ENCODE data around the gene GTF2H2C. TPM values are rescaled to one million over a fixed set of nuclear protein-coding genes. Genes with fewer than 3 reads are reported as not detected.
"Not testable (repeated sequence)": the region's sequence is repeated elsewhere in the genome, so short reads cannot be mapped to it uniquely, and the experiment has no call there.

Gene GTF2H2C
- 10 to 100 TPM; 52.9 to 59.0 TPM for total RNA-seq

DNA sequence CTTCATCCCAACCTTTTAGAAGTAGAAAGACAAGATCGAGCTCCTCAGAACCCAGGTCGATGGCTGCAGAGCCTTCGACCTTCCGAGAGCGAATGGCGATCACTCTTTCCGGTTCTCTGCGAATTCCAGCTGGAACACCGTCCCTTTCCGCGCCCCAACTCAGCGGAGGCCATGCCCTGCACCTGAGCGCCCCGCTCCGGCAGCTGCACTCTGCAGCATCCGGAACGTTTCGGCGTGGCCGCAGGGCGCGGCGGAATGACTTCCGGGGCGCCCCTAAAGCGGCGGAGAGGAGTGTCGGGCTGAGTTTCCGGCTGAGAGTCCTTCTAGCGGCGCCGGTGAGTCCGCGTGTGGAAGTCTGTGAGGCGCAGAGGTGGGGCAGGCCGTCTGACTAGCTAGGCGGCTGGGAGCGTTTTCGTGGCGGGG lies at the start of gene GTF2H2C:
GTF2H2C (plus strand) TSS at position 284 of the 423 bp plus-strand sequence. CDS start 4,942 bp downstream, outside the sequence.
- Mint-ChIP-seq H3K4me3 (peak within 1 kb of the TSS; percentile 91), H3K27ac (peak within 1 kb of the TSS; percentile 96), H3K36me3 (ENCODE audit: low read depth) (peaks cover 17% of the 10 kb centered on the region)
- ATAC-seq (replicated peaks) = peak; percentile 100
- not testable (repeated sequence) for H3K27me3 Mint-ChIP-seq, H3K4me1 Mint-ChIP-seq, H3K9me3 Mint-ChIP-seq

DNA sequence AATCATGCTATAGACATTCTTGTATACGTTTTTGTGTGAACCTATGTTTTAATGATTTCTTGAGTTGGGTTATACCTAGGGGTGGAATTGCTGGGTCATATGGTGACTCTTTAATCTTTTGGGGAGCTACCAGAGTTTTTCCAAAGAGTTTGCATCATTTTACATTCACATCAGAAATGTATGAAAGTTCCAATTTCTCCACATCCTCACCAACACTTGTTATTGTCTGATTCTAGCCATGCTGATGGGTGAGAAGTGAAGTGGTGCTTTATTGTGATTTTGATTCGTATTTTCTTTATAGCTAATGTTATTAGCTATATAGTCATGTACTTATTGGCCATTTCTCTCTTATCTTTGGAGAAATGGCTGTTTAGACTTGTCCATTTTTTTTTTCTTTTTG lies 49.3 kb upstream of the GTF2H2C start:
- Mint-ChIP-seq H3K27me3 (no peaks in the 10 kb centered on the region), H3K4me1 (no peaks in the 10 kb centered on the region), H3K36me3 (ENCODE audit: low read depth) (no peaks in the 10 kb centered on the region), H3K27ac (no peak overlapping the region), H3K4me3 (no peak overlapping the region), H3K9me3 (no peaks in the 10 kb centered on the region)
- no peak for ATAC-seq (replicated peaks)

DNA sequence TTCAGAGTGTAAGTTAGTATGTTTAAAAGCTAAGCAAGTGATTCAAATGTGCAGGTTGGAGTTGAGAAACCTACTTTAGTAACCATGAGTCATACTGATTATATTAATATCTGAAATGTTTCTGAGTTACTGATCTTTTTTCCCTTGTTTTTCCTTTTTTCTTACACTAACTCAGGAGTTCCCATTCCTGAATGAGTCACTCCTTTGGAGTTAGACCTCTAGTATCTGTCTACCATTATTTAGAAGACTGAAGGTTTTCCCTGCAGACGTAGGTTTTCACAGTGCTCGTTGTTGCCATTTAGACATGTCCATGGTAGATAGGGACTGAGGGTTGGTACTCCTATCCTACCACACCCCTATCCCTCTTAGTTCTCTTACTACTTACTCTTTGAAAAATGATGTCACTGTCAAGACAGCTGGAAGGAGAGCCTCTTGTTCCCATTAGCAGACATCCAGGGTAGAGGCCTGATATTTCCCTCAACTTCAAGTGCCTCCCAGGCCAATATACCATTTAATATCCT lies 47.2 kb upstream of the GTF2H2C start:
- ATAC-seq (replicated peaks) = no peak
- no peaks in the 10 kb centered on the region for H3K36me3 Mint-ChIP-seq (ENCODE audit: low read depth)
- H3K27me3 Mint-ChIP-seq = no peaks in the 10 kb centered on the region
- H3K9me3 Mint-ChIP-seq = no peaks in the 10 kb centered on the region
- no peaks in the 10 kb centered on the region for H3K4me1 Mint-ChIP-seq
- H3K27ac Mint-ChIP-seq = no peak overlapping the region
- H3K4me3 Mint-ChIP-seq = no peak overlapping the region

DNA sequence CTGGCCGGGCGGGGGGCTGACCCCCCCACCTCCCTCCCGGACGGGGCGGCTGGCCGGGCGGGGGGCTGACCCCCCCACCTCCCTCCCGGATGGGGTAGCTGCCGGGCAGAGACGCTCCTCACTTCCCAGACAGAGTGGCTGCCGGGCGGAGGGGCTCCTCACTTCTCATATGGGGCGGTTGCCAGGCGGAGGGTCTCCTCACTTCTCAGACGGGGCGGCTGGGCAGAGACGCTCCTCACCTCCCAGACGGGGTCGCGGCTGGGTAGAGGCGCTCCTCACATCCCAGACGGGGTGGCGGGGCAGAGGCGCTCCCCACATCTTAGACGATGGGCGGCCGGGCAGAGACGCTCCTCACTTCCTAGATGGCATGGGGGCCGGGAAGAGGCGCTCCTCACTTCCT lies 44.4 kb upstream of the GTF2H2C start:
- not testable (repeated sequence) for H3K4me1 Mint-ChIP-seq; ATAC-seq (replicated peaks); H3K36me3 Mint-ChIP-seq (ENCODE audit: low read depth); H3K27ac Mint-ChIP-seq; H3K27me3 Mint-ChIP-seq; H3K9me3 Mint-ChIP-seq; H3K4me3 Mint-ChIP-seq

DNA sequence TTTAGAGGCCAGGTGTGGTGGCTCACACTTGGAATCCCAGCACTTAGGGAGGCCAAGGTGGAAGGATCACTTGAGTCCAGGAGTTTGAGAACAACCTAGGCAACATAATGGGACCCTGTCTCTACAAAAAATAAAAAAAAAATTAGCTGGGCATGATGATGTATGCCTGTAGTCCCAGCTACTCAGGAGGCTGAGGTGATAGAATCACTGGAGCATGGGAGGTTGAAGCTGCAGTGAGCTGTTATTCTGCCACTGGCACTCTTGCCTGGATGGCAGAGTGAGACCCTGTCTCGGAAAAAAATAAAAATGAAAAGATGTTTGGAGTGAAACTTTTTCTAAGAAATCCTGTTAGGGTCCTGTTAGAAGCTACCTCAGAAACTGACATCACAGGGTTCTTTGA lies 43.2 kb upstream of the GTF2H2C start:
- Mint-ChIP-seq H3K36me3 (ENCODE audit: low read depth) (no peaks in the 10 kb centered on the region), H3K4me3 (no peak overlapping the region), H3K9me3 (no peaks in the 10 kb centered on the region), H3K27ac (no peak overlapping the region), H3K4me1 (no peaks in the 10 kb centered on the region), H3K27me3 (no peaks in the 10 kb centered on the region)
- ATAC-seq (replicated peaks) = no peak

DNA sequence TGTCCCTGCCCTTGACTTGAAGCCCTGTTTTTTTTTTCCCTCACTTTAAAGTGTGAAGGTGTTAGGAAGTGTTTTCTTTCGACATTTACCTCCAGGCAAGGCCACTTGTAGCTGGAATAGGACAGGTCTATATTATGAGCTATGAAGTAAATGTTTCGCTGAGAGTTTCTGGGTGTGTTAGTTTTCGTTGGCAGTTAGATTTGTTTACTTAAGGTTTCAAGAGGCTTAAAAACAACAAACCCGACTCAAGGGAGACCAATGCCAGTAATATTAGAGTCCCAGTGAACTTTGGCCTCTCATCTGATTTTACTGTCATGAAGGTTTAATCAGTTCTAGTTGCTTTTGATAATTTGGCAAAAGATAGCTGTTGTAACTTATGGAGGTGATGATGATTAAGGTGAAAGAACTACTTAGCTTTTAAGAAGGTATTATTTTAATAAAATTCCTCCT lies 42.2 kb upstream of the GTF2H2C start:
- Mint-ChIP-seq H3K4me1 (no peaks in the 10 kb centered on the region), H3K27me3 (no peaks in the 10 kb centered on the region), H3K36me3 (ENCODE audit: low read depth) (no peaks in the 10 kb centered on the region), H3K9me3 (no peaks in the 10 kb centered on the region), H3K4me3 (no peak overlapping the region), H3K27ac (no peak overlapping the region)
- ATAC-seq (replicated peaks) = no peak

DNA sequence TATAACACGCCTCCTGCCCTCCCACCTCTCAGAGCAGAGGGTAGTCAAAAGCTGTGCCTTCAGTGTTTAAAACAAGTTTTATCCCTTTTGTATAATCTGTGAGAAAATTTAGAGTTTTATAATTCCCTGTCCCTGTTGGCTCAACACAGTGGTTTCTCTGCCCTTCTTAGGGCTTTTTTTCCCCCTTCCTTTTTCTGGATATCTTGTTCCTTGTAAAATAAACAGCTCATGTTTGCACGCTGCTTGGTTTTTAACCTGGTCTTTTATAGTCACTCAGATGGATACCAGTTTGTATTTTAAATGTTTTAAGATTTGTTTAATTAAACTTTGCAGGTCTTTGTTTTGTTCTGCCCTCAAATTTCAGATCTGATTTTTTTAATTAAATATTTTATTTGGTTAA lies 40.7 kb upstream of the GTF2H2C start:
- Mint-ChIP-seq H3K4me1 (no peaks in the 10 kb centered on the region), H3K27ac (no peak overlapping the region), H3K9me3 (no peaks in the 10 kb centered on the region), H3K4me3 (no peak overlapping the region), H3K27me3 (no peaks in the 10 kb centered on the region), H3K36me3 (ENCODE audit: low read depth) (no peaks in the 10 kb centered on the region)
- ATAC-seq (replicated peaks) = no peak

DNA sequence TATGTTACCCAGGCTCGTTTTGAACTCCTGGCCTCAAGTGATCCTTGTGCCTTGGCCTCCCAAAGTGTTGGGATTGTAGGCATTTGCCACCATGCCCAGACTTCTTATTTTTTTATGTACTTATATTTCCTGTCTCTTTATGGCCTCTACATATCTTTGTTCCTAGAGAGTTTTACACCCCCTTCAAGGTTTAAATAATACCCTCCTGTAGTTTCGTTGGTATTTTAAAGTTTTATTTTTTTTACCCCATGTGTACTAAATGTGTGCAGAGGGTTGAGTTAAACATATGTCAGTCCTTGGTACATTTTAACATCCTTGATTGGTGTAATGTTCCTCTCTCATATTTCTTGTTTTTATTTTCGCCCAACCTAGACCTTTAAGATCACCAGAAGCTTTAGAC lies 38.0 kb upstream of the GTF2H2C start:
- no peak overlapping the region for H3K4me3 Mint-ChIP-seq
- no peaks in the 10 kb centered on the region for H3K9me3 Mint-ChIP-seq
- H3K27ac Mint-ChIP-seq = no peak overlapping the region
- H3K36me3 Mint-ChIP-seq (ENCODE audit: low read depth) = no peaks in the 10 kb centered on the region
- H3K4me1 Mint-ChIP-seq = no peaks in the 10 kb centered on the region
- ATAC-seq (replicated peaks) = no peak
- peaks cover 8% of the 10 kb centered on the region for H3K27me3 Mint-ChIP-seq

DNA sequence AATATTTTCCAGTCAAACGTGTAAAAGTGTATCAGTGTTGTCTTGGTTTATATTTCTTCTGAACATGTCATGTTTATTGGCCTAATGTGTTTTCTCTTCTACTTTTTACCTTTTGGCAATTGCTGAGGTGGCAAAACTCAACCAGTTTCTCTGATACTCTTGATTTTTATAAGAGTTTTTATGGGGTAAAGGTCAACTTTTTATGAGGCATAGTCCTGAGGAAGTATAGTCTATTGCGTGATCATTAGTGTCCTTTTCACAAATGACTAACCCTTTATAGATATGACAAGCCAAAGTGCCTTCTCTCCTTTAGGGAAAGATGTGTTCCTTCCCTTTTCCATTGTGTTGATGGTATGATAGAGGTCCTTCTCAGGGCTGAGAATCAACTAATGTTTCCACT lies 34.5 kb upstream of the GTF2H2C start:
- Mint-ChIP-seq H3K4me3 (no peak overlapping the region), H3K9me3 (no peaks in the 10 kb centered on the region), H3K27ac (no peak overlapping the region), H3K4me1 (no peaks in the 10 kb centered on the region), H3K27me3 (peaks cover 17% of the 10 kb centered on the region), H3K36me3 (ENCODE audit: low read depth) (no peaks in the 10 kb centered on the region)
- no peak for ATAC-seq (replicated peaks)

DNA sequence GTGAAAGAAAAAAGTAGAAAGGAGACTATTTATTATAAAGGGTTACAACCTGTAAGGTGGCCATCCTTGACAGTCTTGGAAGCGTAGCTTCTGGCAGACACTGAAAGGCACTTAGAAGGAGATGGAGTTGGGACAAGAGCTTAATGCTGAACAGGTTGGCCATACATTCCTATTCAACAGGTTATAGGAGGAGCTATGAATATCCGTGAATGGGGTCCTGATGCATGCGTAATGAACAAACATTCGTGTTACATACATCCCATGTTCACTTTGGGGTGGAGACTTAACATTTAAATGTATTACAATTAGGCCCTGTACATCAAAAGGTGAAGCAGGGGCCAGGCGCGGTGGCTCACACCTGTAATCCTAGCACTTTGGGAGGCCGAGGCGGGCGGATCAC lies 33.3 kb upstream of the GTF2H2C start:
- Mint-ChIP-seq H3K36me3 (ENCODE audit: low read depth) (no peaks in the 10 kb centered on the region), H3K4me3 (no peak overlapping the region), H3K27ac (no peak overlapping the region), H3K9me3 (no peaks in the 10 kb centered on the region), H3K4me1 (no peaks in the 10 kb centered on the region), H3K27me3 (peaks cover 23% of the 10 kb centered on the region)
- no peak for ATAC-seq (replicated peaks)

DNA sequence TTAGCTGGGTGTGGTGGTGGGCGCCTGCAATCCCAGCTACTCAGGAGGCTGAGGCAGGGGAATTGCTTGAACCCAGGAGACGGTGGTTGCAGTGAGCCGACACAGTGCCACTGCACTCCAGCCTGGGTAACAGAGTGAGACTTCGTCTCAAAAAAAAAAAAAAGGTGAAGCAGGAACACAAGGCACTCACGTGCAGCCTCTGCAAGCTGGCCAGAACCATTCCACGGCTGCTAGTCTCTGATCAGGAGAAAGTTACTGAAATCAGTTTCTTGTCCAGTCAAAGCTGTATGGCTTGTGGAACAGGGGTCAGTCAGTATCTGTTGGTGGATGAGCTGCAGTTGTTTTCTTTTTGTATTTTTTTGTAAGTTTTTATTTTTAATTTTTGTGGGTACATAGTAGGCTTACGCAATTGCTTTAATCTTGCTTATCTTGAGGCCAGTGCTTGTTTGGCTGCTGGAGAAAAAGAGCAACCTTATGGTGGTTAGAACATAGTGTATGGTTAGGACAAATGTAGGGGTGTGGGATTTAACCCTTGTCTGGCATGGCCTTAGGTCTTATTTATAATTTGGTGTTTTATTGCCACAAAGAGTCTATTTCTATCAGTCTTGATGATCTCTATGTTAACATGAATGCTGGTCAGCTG lies 32.7 kb upstream of the GTF2H2C start:
- Mint-ChIP-seq H3K27ac (no peak overlapping the region), H3K9me3 (no peaks in the 10 kb centered on the region), H3K27me3 (peaks cover 23% of the 10 kb centered on the region), H3K4me1 (no peaks in the 10 kb centered on the region), H3K4me3 (no peak overlapping the region), H3K36me3 (ENCODE audit: low read depth) (no peaks in the 10 kb centered on the region)
- ATAC-seq (replicated peaks) = no peak

DNA sequence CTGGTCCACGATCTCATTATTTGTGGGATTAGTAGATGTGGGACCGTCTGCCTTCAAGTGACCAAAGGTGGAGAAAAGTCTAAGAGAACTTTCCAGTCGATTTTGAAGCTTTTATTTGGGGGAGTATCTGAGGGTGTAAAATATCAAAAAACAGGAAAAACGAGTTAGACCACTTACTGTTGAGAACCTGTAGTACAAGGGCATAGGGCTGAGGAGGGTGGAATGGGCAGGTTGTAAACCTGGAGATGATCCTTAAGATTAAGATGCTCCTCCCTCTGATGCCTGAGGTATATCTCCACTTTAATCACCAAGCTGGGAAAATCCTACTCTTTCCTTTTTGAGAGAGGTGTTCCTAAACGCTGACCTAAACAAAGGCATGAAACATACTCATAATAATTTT lies 32.0 kb upstream of the GTF2H2C start:
- Mint-ChIP-seq H3K27me3 (peaks cover 23% of the 10 kb centered on the region), H3K4me3 (no peak overlapping the region), H3K27ac (no peak overlapping the region), H3K9me3 (no peaks in the 10 kb centered on the region), H3K36me3 (ENCODE audit: low read depth) (no peaks in the 10 kb centered on the region), H3K4me1 (no peaks in the 10 kb centered on the region)
- no peak for ATAC-seq (replicated peaks)

DNA sequence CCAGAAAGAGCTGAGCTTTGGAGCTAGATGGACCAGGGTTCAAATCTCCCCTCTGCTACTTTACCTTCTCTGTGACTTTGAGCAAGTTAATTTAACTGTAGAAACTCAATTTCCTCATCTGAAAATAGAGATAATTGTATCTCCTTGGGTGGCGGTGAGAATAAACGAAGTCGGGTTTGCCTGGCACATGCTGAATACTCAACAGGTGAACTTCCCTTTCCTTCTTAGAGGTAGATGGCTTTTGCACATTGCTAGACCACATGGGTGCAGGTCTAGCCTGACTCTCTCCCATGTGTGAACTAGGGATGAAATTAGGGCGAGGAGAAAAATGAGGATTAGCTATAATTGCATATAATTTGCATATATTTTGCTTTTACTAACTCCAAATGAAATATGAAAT lies 31.4 kb upstream of the GTF2H2C start:
- H3K27ac Mint-ChIP-seq = no peak overlapping the region
- no peak overlapping the region for H3K4me3 Mint-ChIP-seq
- H3K27me3 Mint-ChIP-seq = peaks cover 23% of the 10 kb centered on the region
- H3K36me3 Mint-ChIP-seq (ENCODE audit: low read depth) = no peaks in the 10 kb centered on the region
- ATAC-seq (replicated peaks) = no peak
- H3K9me3 Mint-ChIP-seq = no peaks in the 10 kb centered on the region
- no peaks in the 10 kb centered on the region for H3K4me1 Mint-ChIP-seq

DNA sequence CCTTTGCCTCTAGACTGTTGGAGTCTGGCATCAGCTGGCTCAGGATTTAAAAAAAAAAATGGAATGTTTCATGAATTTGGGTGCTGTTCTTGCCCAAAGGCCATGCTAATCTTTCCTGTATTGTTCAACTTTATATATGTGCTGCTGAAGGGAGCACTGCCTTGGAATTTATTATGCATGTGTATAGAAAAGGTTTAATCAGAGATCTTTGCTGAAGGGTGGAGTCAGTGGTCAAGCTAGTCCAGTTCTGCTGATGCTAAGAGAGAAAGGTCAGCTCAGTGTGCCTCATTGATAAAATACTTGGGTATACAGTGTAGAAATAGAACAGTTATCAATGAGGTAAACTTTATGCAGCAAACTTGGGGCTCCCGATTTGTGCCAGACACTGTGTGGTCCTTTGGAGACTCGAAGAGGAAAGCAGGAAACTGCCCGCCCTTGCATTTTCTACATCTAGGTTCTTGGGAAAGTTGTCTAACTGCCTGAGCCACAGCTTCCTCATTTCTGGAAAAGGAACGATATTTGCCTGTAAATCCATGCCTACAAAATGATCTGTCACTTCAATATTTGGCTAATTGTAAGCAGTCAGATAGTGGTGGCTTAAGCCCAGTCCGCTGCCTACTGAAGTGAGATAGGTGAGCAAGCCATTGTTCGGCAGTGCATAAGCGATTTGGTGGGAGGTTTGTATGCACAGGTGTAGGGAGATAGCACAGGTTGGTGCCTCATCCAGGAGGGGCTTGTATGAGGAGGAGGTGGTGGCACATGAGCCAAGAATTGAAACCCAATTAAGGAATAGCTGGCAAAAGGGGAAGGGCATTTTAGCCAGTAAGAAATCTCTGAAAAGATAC lies 29.2 kb upstream of the GTF2H2C start:
- Mint-ChIP-seq H3K4me1 (no peaks in the 10 kb centered on the region), H3K27ac (no peak overlapping the region)
- no peak for ATAC-seq (replicated peaks)

DNA sequence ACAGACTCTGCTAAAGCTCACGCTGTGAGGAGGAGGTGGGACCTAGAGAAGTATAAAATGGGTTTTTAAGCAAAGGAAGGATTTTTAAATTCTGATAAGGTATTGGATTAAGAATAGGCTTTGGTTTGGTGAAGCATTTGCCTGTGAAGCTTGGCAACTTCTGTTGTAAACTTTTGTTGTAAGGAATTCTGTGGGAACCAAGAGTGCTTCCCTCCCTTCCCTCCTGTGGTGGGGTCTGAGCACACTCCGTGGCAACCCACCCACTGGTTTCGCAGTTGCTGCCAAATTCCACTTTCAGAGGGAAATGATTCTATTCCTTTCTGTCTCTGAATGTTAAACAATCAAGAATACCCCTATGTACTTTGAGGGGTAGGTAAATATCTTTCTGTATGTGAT lies 28.6 kb upstream of the GTF2H2C start:
- no peak for ATAC-seq (replicated peaks)
- Mint-ChIP-seq H3K27ac (no peak overlapping the region), H3K4me1 (no peaks in the 10 kb centered on the region), H3K9me3 (no peaks in the 10 kb centered on the region), H3K4me3 (no peak overlapping the region), H3K36me3 (ENCODE audit: low read depth) (no peaks in the 10 kb centered on the region), H3K27me3 (peaks cover 18% of the 10 kb centered on the region)

More for the DNA sequence above, 29.2 kb upstream of the GTF2H2C start:
- Mint-ChIP-seq H3K4me3 (no peak overlapping the region), H3K27me3 (peaks cover 23% of the 10 kb centered on the region), H3K9me3 (no peaks in the 10 kb centered on the region), H3K36me3 (ENCODE audit: low read depth) (no peaks in the 10 kb centered on the region)
